ENCODE results near the gene ANKRD16.
"Not testable (repeated sequence)": the region's sequence is repeated elsewhere in the genome, so short reads cannot be mapped to it uniquely, and the experiment has no call there.

Gene ANKRD16

DNA sequence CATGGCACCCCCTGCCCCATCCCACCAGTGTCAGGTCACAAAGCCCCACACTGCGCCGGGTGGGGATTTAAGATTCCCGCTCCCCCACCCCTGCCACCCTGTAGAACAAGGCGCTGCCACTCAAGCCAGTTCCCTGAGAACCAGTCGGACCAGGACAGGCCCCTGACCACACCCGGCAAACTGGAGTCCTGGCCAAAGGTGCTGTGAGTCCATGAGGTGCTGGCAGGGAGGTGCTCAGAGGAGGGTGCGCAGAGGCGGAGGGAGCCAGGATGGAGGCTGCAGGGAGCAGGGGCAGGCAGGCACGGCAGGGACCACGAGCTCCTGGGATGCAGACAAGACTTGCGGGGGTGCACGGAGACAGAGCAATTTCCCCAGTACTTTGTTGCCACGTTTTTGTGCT, 56.7 kb downstream of the ANKRD16 start:
- no peak for DNase-seq

DNA sequence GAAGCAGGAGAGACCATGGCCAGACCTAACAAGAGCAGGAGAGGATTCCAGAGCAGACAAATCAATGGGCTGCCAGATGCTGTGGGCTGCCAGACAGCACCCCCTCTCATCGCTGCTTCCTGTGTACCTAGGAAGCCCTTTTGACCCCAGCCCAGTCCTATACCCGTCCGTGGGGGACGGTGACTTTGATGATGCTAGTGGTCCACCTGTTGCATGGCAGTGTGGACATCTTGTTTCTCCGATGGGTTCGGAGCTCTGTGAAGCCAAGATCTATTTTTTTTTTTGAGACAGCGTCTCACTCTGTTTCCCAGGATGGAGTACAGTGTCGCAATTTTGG, 58.3 kb downstream of the ANKRD16 start:
- no peak for DNase-seq

DNA sequence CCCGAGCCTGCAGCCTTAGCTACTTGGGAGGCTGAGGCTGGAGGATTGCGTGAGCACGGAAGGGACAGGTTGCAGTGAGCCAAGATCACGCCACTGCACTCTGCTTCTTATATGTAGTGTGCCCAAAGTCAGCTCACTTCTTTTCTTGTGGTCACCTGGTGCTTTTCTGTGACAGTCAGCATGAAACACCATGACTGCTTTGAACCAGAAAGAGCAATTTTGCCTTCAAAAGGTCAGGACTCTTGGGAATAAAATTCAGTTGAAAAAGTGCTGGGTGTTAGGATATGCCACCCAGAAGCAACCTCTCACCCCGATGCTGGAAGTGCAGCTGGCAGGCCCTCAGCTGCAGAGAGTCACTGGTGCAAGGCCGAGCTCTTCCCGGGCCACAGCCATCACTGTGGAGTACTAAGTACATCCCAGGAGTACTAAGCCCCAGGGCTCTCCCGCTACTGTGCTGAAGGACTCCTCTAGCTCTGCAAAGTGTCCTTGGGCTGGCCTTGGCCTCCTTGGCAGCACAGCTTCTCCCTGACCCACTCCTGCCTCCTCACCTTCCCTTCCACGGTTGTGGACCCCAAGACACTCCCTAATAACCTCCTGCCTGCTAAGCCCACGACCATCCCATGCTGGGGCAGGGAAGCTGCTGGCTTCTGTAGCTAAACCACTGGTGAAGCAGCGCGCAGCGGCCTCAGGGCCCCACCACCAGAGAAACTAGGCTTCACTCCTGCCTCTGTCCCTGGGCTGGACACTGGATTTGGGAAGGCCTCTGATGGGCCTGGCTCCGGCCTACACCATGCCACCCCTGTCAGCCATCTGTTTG, 58.9 kb downstream of the ANKRD16 start:
- no peak for DNase-seq

DNA sequence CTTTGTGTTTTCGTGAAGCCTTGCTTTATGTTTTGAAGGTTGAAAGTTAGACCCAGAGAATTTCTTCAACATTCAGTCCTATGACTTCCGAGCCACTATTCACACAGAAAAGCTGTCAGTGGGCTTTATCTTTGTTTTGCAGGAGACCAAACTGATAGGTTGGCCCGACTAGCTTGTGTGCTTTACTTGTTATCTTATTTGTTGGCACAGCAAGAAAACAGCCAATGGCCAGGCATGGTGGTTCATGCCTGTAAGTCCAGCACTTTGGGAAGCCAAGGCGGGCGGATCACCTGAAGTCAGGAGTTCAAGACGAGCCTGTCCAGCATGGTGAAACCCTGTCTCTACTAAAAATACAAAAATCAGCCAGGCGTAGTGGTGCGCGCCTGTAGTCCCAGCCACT, 60.4 kb downstream of the ANKRD16 start:
- DNase-seq, result no peak

DNA sequence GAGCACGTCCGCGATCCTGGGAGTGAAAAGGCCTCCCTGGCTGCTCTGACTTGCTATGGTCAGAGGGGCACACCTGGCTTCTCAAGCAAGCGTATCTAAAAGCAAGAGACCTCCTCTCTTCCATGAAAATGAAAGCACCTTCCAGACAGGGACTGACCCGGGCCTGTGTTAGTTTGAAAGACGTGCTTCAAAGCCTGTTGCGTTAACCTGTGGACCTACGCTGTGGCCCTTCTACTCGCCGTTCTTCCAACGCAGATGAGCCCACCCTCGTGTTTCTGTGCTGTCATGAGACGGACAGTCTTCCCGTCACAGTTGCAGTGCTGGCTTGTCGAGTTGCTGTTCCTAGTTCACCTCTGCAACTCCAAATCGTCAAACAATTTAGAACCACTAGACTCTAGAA, 61.0 kb downstream of the ANKRD16 start:
- DNase-seq, result no peak

DNA sequence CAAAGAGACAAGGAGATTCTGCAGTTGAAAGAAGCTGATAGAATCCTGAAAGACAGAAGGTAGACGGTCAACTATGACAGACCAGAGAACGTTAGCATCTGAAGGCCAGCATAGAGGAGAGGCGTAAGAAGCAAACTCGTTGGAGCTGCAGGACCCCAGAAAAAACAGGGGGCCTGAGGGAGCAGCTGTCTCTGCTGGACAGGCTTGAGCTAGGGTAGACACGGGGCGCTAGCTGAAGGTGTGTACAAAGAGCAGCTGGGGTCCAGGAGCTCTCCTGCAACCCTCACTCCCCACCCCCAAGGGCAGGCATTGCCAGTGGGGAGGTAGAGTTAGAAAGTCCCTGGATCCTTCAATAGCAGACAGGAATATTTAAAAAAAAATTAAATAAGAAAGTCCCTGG, 61.9 kb downstream of the ANKRD16 start:
- no peak for DNase-seq

DNA sequence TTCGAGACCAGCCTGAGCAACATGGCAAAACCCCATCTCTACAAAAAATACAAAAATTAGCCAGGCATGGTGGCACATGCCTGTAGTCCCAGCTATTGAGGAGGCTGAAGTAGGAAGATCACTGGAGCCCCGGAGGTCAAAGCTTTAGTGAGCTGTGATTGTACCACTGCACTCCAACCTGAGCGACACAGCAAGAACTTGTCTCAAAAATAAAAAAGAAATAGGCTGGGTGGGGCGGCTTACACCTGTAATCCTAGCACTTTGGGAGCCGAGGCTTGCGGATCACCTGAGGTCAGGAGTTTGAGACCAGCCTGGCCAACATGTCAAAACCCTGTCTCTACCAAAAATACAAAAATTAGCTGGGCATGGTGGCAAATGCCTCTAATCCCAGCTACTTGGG, 63.2 kb downstream of the ANKRD16 start:
- not testable (repeated sequence) for DNase-seq

DNA sequence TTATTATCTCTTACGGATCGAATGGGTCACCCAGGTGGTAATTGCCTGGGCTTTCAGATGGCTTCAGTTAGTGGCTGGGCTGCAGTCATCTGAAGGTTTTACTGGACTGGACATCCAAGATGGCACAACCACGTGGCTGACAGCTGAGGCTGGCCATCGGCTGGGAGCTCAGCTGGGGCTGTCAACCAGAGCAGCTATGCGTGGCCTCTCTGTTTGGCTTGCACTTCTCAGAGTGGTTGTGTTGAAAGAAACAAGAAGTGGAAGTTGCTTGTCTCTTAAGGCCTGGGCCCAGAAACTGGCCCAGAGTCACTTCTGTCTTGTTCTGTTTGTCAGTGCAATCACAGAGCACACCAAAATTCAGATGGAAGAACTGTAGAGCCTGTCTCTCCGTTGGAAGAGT, 70.8 kb downstream of the ANKRD16 start:
- DNase-seq, result no peak

DNA sequence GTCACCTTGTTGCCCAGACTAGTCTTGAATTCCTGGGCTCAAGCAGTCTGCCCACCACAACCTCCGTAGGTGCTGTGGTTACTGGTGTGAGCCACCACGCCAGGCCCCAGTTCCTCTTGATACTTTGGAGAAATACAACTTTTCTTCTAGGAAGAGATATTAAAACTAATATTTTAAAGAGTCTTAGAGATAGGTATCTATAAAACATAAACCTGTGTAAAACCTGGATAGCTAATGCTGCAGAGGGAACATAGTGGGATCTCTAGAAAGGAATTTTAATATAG, 71.7 kb downstream of the ANKRD16 start:
- DNase-seq, result no peak

DNA sequence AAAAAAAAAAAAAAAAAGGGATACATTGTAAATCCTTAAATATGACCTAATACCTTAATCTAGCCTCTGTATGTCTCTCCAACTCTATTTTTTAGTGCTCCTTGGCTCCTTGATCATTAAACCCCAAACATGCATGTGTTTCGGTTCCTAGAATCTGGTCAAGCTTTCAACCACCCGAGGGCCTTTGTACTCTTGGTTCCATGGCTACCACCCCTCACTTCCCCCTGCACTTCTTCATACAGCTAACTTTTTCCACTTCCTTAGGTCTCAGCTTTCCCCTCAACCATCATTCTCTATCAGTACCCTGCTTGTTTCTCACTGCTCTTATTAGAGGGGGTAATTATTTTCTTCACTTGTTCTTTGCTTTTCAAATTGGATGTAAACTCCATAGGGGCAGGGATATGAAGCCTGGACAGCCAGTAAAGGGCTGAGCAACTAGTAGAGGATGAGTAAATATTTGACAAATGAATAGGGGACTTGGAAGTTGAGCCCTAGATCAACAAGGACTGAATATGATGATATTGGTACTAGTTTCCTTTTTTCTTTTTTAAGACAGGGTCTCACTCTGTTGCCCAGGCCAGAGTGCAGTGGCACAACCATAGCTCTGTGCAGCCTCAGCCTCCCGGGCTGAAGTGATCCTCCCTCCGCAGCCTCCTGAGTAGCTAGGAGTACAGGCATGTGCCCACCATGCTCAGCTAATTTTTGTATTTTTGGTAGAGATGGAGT, 72.2 kb downstream of the ANKRD16 start:
- no peak for DNase-seq

DNA sequence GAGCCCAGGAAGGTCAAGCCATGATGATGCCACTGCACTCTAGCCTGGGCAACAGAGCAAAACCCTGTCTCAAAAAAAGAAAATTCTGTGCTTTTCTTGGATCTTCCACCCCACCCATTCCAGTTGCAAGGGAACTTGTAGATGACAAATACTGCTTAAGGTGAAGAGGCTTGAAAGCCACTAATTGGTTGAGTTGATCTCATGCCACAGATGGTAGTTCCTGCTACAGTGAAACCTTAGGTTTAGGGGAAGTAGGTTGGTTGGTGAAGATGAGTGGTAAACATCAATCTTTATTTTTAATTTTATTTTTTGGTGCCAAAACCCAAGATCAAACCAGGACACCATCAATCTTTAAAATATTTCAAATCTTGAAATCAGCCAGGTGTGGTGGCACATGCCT, 73.5 kb downstream of the ANKRD16 start:
- DNase-seq, result no peak

DNA sequence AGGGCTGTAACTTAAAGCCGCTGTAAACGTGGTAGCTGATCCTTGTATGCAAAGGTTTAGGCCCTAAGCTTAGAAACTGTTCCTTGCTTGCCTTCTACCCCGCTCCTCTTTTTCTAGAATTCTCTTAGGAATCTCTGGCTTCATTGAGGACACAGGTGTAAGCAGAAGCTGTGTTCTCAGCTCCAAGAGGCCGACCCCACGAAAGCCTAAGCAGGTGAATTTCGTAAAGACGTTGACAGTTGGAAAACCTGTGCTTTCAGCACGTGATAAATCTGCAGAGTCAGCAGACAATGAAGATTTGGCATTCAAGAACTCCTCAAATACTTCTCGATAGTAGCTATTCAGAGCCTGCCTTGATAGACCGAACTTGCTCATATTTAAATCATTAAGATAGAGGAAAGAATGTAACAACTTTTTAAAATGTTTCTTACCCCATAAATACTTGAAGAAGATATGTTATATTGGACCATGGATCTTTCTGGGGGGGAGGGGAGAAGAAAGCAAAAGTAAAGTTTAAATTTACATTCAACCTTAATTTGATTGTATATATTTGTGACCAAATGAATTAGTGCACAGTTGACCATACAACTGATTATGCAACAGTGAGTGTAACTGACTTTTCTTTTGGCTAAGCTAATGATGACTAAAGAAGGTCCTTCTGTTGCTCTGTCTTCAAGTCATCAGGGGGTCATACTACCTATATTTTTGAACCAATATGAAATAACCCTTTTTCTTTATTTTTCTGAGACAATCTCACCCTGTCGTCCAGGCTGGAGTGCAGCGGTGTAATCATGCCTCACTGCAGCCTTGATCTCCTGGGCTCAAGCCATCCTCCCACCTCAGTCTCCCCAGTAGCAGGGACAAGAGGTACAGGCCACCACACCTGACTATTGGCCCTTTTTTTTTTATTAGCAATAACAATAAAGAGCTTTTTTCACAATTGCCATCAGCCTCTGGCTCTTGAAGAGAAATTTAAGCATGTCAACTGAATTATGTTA, 75.3 kb downstream of the ANKRD16 start:
- DNase-seq, result no peak

DNA sequence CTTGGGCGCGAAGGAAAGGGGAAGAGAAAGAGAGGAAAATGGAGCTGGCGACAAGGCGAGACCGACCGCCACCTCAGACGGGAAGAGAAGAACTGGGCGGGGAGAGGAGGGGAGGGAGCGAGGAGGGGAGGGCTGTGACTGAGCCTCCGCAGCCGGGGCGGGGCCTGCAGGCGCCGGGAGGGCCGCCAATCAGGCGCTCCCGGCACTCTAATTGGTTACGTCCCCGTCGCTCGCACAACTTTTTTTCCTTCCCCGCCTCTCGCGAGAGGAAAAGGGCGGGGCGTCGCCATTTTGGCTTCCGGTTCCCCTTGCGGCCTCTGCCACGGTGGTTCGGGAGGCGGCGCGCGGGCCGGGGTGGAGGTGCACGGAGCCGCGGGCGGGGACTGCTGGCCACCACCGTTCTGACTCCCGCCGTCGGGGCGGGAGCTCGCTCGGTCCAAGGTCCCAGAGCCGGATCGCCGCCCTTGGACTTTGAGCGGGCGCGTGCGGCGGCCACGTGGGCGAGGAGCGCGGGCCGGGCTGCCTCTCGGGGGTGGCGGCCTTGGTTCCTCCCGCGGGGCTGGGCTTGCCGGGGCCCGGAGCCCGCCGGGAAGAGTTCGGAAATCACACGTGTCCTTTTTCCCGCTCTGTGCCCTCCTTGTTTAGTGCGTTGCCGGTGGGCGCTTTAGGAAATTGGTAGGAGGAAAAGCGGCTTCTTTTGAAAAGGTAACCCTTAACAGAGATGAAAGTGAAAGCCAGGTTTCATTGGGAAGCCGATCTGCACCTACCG, 76.2 kb downstream of the ANKRD16 start, which contains the start of gene GDI2:
TSS of gene GDI2 (minus strand) at position 94 of the 769 bp plus-strand sequence. CDS start 176 bp downstream, outside the sequence.
- peak; percentile 97 for DNase-seq

DNA sequence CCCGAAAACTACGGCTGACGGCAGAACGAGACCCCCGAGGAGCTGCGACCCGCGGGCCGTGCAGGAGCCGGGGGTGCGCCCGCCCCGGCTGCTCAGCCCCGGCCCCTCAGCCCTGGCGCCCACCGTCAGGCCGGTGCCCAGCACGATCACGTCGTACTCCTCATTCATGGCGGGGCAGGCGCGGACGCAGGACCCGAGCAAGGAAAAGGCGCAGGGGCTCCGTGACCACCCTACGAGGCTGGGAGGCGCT, 76.7 kb downstream of the ANKRD16 start:
- no peak for DNase-seq

DNA sequence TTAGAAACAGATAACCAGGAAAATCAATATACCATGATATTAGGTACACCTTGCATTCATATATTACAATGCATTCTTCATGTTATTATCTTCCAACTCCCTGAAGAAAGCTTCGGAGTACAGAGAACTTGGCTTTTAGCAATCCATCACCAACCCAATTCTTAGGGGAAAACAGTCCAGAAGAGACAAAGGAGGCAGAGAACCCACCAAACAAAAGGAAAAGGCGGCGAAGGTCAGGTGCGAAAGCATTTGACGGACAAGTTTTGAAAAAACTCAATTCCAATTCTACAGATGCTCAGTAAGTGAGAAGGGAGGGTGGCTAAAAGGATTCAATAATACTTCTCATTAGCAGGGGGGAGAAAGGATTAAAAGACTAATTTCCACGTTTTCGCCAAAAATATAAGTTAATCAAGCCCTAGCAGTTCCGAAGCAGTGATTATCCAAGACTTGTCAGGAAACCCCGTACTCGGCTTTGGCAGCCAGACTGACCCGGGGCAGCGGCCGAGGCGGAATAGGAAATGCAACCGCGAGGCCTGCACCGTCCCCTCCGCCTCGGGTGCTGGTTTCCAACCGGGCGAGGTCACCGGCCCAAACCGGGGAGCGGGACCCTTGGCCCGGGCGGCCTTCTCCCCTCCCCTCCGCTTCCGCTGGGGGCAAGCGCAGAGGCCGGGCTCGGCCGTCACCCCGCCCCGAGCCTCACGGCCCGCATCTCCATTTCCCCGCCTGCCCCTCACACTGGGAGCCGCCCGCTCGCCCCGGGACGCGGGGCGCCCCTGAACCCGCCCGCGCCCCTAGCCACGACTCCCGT, 77.2 kb downstream of the ANKRD16 start:
- peak; percentile 21 for DNase-seq
